Osteoblast (primary cell): ENCODE measurements around the gene KRT33B. TPM values are rescaled to one million over a fixed set of nuclear protein-coding genes. Genes with fewer than 3 reads are reported as not detected.

Experiments used
- DNase-seq: peaks from one replicate; pipeline ENCODE4 v3.0.0; 2011; ENCODE audit warnings: low spot score, mixed read lengths; ENCODE audit not compliant: insufficient read length; ENCODE audit errors: missing footprints
- H2AFZ ChIP-seq: 2 replicates; pipeline ENCODE4 v1.6.0; 2011; ENCODE audit warnings: mild to moderate bottlenecking, low read length
- H3K27ac ChIP-seq: 2 replicates; pipeline ENCODE4 v1.5.1; 2011; ENCODE audit warnings: mild to moderate bottlenecking, low read depth, low read length, moderate library complexity
- H3K27me3 ChIP-seq: 2 replicates; pipeline ENCODE4 v1.6.0; 2012; ENCODE audit warnings: mild to moderate bottlenecking, control low read depth, inconsistent platforms, low read length, moderate library complexity; ENCODE audit not compliant: insufficient read depth
- H3K36me3 ChIP-seq: 2 replicates; pipeline ENCODE4 v1.5.1; 2011; ENCODE audit warnings: mild to moderate bottlenecking, low read length, control low read depth, moderate library complexity; ENCODE audit not compliant: insufficient read depth
- H3K4me1 ChIP-seq: 2 replicates; pipeline ENCODE4 v1.5.1; 2011; ENCODE audit warnings: mild to moderate bottlenecking, low read length, control low read depth, moderate library complexity; ENCODE audit not compliant: insufficient read depth
- H3K4me2 ChIP-seq: 2 replicates; pipeline ENCODE4 v1.6.0; 2011; ENCODE audit warnings: mild to moderate bottlenecking, low read length; ENCODE audit not compliant: insufficient read depth
- H3K4me3 ChIP-seq: fragments of 200-600 bp; sonication (generic); 3 replicates; pipeline ENCODE4 v1.5.1; 2012; ENCODE audit warnings: mild to moderate bottlenecking, low read length, inconsistent platforms; ENCODE audit not compliant: insufficient read depth
- H3K79me2 ChIP-seq: 2 replicates; pipeline ENCODE4 v1.6.0; 2012; ENCODE audit warnings: mild to moderate bottlenecking, low read length, control low read depth, inconsistent platforms; ENCODE audit not compliant: insufficient read depth
- H3K9me3 ChIP-seq: 2 replicates; pipeline ENCODE4 v1.5.1; 2011; ENCODE audit warnings: low read depth, low read length, control low read depth
- H4K20me1 ChIP-seq: 2 replicates; pipeline ENCODE4 v1.6.0; 2012; ENCODE audit warnings: mild to moderate bottlenecking, low read length, control low read depth; ENCODE audit not compliant: insufficient read depth
- CTCF ChIP-seq: IDR thresholded peaks from 2 replicates; pipeline ENCODE4 v1.5.1; 2011; ENCODE audit warnings: mild to moderate bottlenecking, low read depth, low read length, moderate library complexity; ENCODE audit errors: extremely low read depth
- total RNA-seq: library from RNA; depleted of rRNA; stranded (reverse); fragments of >200 nt; gene quantifications from 2 replicates; pipeline ENCODE4 v1.2.3, GENCODE V29; 2012

KRT33B gene
- total RNA-seq, 1 donor: 1.1 TPM

GRCh38 chr17:41367426-41368075, 2.1 kb downstream of the KRT33B start:
- no peaks in the 10 kb centered on the region for H3K79me2 ChIP-seq
- no peak overlapping the region for H3K4me3 ChIP-seq
- peak overlapping the region; percentile 22 for H3K4me2 ChIP-seq
- H3K27ac ChIP-seq: peak overlapping the region; percentile 73
- no peaks in the 10 kb centered on the region for H3K36me3 ChIP-seq
- no peaks in the 10 kb centered on the region for H3K9me3 ChIP-seq
- peak overlapping the region; percentile 4 for H2AFZ ChIP-seq
- no peaks in the 10 kb centered on the region for H4K20me1 ChIP-seq
- DNase-seq: peak; percentile 90
- no peaks in the 10 kb centered on the region for H3K27me3 ChIP-seq
- no peak for TF ChIP-seq CTCF
- peaks cover 20% of the 10 kb centered on the region for H3K4me1 ChIP-seq

- no peak for DNase-seq
- Histone ChIP-seq H3K9me3 (no peaks in the 10 kb centered on the region), H2AFZ (no peak overlapping the region), H4K20me1 (no peaks in the 10 kb centered on the region), H3K27ac (no peak overlapping the region), H3K79me2 (no peaks in the 10 kb centered on the region), H3K4me3 (no peak overlapping the region), H3K4me1 (peaks cover 20% of the 10 kb centered on the region), H3K36me3 (no peaks in the 10 kb centered on the region), H3K27me3 (no peaks in the 10 kb centered on the region), H3K4me2 (no peak overlapping the region)
- TF ChIP-seq CTCF: no peak
These were observed 3.5 kb downstream of the KRT33B start for GRCh38 chr17:41366070-41366469.

GRCh38 chr17:41363881-41364280, 5.7 kb downstream of the KRT33B start:
- no peaks in the 10 kb centered on the region for H3K9me3 ChIP-seq
- H3K4me3 ChIP-seq: no peak overlapping the region
- no peak overlapping the region for H2AFZ ChIP-seq
- no peak for TF ChIP-seq CTCF
- H3K27ac ChIP-seq: no peak overlapping the region
- no peak overlapping the region for H3K4me2 ChIP-seq
- DNase-seq: no peak
- H3K27me3 ChIP-seq: no peaks in the 10 kb centered on the region
- no peaks in the 10 kb centered on the region for H3K36me3 ChIP-seq
- no peaks in the 10 kb centered on the region for H3K79me2 ChIP-seq
- H4K20me1 ChIP-seq: no peaks in the 10 kb centered on the region
- H3K4me1 ChIP-seq: peaks cover 29% of the 10 kb centered on the region

DNA sequence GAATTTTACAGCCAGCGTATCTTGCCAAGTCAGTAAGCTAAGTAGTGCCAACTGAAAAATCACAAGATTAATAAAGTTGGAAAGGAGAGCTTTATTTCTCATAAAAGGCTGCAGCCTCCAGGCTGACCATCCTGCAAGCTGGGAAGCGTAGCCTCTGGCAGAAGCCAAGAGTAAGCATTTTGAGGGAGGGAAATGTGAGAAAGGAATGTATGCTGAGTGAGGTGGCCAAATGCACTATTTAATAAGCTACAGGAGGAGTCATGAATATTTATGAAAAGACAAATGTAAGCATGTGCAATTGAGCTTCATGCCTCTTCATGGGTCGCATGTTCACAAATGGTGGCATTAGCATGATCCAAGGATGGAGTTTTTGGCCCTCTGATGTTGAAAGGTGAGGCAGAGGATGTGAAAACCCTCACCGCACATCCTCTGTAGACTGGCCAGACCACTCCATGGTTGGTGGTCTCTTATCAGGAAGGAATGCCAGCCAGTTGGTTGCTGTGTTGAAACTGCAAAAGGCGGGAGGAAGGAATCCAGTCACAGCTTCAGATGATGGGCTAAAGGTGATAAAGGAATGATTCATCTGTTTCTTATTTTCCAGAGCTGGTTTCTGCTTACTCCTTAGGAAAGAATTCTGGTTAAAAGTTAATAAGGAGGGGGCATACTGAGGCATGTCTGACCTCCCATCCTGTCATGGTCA, 9.2 kb downstream of the KRT33B start:
- no peak overlapping the region for H3K4me3 ChIP-seq
- H3K27me3 ChIP-seq: no peaks in the 10 kb centered on the region
- DNase-seq: no peak
- no peaks in the 10 kb centered on the region for H3K79me2 ChIP-seq
- peak overlapping the region; percentile 49 for H3K27ac ChIP-seq
- no peaks in the 10 kb centered on the region for H3K36me3 ChIP-seq
- H3K9me3 ChIP-seq: no peaks in the 10 kb centered on the region
- no peak for TF ChIP-seq CTCF
- no peak overlapping the region for H3K4me2 ChIP-seq
- H3K4me1 ChIP-seq: peaks cover 9% of the 10 kb centered on the region
- H2AFZ ChIP-seq: no peak overlapping the region
- H4K20me1 ChIP-seq: no peaks in the 10 kb centered on the region
